HG03571 (cell line): ENCODE measurements around the gene RAMP1.

ENCODE experiments used
- ATAC-seq: cut with Tn5 transposase; IDR thresholded peaks from one replicate; pipeline ENCODE4 v1.9.1; 2021; ENCODE audit not compliant: unreplicated experiment

RAMP1 gene

GRCh38 chr2:237894396-237894979 is 35.1 kb downstream of the RAMP1 start:
- no peak for ATAC-seq

- ATAC-seq = no peak
These were observed 35.6 kb downstream of the RAMP1 start for GRCh38 chr2:237894986-237895543.

DNA sequence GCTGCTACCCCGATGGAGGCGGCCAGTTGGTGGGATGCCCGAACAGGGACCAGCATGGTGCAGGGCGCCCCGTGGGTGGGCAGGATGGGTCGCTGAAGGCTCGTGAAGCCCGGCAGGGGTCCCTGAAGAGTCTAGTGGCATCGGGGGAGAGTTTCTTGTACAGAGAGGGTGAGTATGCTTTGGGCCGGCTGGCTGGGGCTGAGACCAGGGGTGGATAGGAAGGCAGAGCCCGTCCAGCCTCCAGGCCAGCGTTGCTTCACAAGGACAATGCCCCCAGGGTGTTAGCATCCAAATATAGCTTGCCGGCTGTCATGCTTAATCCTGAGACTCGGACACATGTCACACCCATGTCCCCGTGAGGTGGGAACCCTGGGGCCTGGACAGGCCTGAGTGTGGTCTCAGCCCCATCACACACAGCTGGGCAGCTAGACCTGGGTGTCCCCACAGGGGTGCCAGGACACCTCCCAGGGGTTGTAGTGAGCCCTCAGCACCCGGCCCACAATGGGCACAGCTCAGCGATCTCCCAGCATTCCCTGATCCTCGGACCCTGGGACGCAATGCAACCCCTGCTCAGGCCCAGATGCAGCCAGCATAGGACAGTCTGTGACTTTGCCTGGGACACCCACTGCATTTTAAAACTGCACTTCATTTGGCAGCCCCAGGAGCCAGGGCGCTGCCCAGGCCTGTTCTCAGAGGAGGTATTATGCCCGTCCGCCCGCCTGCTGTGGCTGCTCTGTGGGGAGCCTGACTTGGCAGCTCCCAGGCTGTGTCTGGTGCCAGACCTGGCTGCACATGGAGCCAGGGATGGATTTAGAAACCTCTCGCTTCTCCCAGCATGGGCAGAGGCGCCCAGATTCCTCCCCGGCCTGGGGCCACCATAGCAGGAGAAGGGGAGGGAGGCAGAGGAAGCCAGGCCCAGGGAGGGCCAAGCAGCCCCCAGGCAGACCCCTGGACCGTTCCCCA is 36.4 kb downstream of the RAMP1 start:
- no peak for ATAC-seq

- ATAC-seq = no peak
These were observed 37.1 kb downstream of the RAMP1 start for GRCh38 chr2:237896507-237896892.

GRCh38 chr2:237896956-237897355 is 37.5 kb downstream of the RAMP1 start:
- ATAC-seq = no peak

- ATAC-seq = no peak
These were observed 38.6 kb downstream of the RAMP1 start for GRCh38 chr2:237898057-237898414.

DNA sequence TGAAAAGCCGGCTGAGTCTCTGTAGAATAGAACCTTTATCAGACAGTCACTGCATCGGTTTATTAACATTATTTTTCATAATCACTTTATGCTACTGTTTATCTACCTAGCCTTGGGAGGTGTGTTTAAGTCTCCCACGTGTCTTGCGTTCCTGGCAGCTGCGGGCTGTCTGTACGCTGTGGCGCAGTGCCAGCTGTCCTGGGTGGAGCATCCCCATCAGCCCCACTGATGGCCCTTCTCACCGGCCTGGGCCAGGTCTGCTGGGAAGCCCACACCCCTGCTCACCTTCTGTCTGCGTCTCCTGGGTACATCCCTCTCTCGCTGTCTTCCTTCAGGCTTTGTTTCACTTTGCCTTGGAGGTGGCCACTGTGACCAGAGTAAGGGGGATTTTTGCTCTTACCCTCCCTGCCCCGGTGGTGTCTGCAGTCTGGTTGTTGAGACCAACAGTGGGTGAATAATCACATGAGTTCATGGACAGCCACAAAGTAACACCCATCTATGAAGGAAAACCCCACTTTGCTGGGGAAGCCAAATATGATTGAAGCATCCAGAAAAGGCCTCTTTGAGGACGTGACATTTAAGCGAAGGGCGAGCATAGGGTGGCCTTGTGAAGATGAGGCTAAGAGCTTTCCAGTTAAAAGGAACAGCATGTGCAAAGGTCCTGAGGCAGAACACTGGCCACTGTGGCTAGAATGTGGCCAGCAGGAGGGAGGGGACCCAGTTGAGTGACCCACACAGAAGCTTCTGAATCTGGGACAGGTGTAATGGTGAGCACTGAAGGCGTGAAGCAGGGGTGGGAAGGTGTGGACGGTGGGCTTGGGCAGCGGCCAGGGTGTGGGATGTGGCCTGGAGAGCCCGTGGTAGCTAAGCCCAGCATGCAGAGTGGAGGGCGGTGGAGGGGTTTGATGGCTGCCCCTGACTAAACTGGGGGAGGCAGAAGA is 41.7 kb downstream of the RAMP1 start:
- no peak for ATAC-seq

DNA sequence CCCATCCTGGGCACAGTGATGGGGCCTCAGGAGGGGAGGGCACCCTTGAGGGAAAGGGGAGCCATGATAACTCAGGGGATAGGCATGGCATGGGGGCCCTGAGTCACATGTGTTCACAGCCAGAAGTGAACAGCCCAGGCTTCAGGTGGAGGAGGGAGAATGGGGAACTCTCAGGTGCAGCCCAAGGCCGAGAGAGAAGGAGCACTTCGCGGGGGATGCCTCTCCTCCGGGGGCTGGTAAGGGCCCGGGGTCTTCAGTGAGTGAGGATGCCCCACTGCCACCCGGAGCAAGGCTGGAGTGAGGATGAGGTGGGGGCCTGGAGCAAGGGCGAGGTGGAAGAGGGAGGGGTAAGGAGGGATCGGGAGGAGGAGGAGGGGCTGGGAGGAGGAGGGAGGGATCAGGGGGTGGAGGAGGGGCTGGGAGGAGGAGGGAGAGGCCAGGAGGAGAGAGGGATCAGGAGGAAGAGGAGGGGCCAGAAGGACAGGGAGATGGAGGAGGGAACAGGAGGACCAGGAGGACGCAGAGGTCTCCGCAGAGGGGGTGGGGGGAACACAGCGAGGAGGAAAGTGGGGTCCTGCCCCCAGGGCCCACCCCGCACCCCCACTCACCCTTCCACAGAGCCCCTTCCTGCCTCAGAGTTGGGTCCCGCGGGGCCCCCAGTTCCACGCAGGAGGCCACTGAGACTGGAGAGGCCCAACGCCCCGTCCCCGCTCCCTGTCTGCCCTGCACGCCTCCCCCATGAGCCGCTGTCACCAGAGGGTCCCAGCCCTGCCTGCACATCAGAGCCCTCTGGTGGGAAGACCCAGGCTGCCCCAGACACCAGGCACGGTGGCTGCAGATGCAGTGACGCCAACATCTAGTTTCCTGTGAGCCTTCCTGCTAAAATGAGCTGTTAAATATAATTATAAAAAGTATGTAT is 42.8 kb downstream of the RAMP1 start:
- no peak for ATAC-seq

DNA sequence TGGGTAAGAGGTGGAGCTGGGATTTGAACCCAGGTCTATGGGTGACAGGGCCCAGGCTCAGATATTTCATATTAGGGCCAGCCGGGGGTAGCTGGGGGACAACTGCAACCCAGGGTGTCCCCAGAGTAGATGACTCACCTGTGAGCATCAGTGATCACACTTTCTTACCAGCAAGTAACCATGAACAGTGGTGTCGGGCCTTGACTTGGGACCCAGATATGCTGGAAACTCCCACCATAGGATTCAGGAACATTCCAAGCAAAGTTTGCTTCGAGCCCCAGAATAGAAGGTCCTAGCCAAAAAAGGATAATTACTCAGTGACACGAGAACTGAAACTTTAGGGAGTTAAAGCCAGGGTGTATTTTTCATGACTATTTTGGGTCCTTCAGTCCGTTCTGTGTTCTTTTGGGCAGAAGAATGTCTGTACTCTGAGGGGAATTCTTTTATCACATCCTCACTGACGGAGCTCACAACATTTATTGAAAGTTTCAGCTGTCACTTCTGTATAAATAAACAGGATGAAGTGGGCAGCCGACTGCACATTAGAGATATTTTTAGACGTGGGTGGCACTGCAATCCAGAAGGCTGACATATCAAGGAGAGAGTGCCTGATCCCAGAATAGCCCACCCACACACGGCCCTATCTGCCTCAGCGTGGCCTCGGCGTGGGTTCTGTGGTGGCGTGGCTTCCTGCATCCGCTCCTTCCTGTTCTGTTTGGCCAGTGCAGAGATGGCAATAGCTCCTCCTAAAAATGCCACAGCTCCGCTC is 45.6 kb downstream of the RAMP1 start:
- no peak for ATAC-seq

DNA sequence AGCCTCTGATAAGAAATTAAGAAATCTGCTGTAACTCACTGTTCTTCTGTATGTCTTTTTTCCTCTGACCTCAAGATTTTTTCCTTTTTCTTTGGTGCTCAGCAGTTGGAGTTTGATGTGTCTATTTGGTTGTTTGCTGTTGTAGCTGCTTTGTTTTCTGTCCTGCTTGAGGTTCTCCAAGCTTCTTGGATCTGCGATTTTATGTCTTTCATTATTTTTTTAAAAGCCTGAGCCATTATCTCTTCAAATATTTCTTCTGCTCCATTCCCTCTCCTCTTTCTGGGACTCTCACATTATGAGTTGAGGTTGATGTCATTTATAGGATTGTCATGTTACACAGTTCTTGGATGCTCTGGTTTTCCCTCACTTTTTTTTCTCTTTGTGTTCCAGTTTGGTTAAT is 47.7 kb downstream of the RAMP1 start:
- ATAC-seq = no peak

DNA sequence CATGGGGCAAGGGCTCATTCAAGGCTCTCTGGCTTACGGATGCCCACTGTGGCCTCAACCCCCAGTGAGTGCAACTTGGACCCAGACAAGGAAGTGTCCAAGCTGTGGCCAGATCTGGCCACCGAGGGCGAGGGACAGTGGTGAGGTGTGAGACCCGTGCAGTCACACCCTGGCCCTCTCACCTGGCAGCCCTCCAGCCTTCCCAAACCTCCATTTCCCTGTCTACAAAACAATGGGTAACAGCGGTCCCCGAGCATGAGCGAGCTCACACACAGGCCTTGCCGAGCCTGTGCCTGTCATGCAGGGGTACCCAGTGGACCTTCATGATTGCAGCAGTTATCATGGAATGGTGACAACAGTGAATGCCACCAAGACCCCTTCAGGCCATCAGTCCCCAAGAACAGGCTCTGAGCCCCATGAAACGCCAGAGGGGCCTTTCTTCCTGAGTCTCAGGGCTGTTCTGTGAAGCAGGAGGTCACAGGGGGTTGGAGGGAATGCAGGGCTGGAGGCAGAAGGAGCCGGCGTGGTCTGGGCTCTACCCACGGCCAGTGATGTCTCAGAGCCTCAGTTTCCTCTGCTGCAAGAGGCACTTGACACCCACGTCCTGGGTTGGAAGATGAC is 49.8 kb downstream of the RAMP1 start:
- no peak for ATAC-seq

DNA sequence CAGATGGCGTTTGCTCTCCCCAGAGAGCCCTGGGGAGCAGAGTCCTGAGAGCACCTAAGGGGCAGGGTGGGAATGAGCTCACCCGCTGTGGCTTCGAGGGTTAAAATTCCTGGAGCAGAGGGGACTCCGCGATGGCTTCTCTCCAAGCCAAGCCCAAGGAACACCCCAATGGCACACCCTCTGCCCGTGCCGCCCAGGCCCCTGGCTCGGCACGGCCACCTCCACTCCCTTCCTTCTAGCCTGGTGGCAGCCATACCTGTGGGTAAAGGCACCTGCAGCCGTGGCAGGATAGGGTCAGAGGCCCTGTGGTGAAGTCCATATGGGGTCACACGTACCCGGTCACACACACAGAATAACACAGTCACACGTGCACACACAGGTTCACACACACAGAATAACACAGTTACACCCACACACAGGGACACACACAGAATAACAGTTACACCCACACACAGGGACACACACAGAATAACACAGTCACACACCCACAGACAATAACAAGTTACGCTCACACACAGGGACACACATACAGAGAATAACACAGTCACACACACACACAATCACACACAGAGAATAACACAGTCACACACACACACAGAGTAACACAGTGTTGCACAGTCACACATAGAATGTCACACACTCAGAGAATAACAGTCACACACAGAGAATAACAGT is 50.5 kb downstream of the RAMP1 start:
- ATAC-seq = no peak

GRCh38 chr2:237910576-237911362 is 51.3 kb downstream of the RAMP1 start:
- no peak for ATAC-seq

DNA sequence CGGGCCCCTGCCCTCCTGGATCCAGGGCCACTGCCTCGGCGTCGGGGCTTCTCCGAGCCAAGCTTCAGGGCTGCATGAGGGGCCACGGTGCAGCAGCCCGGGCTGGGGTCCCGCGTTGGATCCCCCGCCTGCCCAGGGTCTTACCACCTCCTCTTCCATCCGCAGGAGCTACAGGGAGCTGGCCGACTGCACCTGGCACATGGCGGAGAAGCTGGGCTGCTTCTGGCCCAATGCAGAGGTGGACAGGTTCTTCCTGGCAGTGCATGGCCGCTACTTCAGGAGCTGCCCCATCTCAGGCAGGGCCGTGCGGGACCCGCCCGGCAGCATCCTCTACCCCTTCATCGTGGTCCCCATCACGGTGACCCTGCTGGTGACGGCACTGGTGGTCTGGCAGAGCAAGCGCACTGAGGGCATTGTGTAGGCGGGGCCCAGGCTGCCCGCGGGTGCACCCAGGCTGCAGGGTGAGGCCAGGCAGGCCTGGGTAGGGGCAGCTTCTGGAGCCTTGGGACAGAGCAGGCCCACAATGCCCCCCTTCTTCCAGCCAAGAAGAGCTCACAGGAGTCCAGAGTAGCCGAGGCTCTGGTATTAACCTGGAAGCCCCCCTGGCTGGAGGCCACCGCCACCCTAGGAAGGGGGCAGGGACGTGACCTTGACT is 52.1 kb downstream of the RAMP1 start:
- no peak for ATAC-seq

DNA sequence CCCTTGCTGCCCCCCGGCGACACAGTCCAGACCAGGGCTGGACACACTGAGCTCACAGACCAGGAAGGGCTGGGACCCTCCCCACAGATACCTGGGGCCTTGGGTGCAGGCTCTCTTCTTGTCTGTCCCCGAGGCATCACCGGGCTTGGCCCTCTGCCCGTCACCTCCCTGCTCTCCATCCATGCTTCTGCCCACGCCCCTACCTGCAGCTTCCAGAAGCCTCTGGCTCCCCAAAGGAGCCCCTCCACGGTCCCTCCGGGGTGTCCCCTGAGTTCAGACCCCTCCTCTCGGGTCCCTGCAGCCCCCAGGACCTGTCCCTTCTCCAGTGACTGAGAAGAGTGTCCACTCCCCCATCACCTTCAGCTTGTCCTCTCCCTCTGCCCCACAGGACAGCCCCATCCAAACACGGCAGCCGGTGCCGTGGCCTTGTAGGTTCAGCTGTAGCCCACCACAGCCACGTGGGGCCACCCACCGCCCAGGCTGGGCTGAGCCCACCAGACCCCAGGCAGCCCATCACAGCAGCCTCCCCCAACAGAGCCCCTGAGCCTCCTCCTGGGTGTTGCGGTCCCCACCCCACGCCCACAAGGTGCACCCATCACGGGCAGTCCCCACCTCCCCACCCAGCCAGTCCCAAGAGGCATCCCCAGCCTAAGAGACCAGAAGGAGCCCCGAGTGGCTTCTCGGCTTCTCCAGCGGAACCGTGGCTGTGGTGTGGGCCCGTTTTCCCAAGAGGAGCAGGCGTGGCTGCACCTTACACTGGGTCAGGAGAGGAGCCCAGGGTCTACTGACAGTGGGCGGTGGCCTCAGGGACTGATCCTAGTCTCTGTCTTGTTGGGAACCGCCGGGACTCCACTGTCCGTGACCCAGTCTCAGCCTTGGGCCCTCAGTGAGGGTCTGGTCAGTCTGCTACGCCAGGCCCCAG is 53.1 kb downstream of the RAMP1 start:
- ATAC-seq = no peak
